Adrenal gland (tissue), 12 donors: ENCODE measurements around the gene CAPN2. TPM values are rescaled to one million over a fixed set of nuclear protein-coding genes. Genes with fewer than 3 reads are reported as not detected.

ENCODE experiments used
- DNase-seq, 7 donors: peaks; one replicate each; pipeline ENCODE4 v3.0.0-alpha.2; 2019 to 2020
- H3K27ac ChIP-seq, 5 donors: fragments of 200-600 bp; sonication (generic) in 4 of 5; 1 replicate in 3 of 5; 2 replicates in 2 of 5; pipeline versions ENCODE4 v1.5.1 to v1.8.0; 2016 to 2020; ENCODE audit warnings: mild to moderate bottlenecking in 1 of 5
- H3K27me3 ChIP-seq: fragments of 200-600 bp; 2 replicates; pipeline ENCODE4 v1.8.0; 2021
- H3K36me3 ChIP-seq, 2 donors: fragments of 200-600 bp; replicated peaks in 1 of 2; 1 replicate in 1 of 2; 2 replicates in 1 of 2; pipeline versions ENCODE4 v1.5.1 to v1.8.0; 2018 to 2022
- H3K4me1 ChIP-seq, 2 donors: fragments of 200-600 bp; replicated peaks in 1 of 2; 1 replicate in 1 of 2; 2 replicates in 1 of 2; pipeline versions ENCODE4 v1.5.1 to v1.8.0; 2018 to 2021
- H3K4me3 ChIP-seq, 4 donors: fragments of 200-600 bp; sonication (generic) in 3 of 4; one replicate each; pipeline ENCODE4 v1.5.1; 2016 to 2018
- H3K9me3 ChIP-seq, 3 donors: fragments of 200-600 bp; sonication (generic) in 1 of 3; replicated peaks in 1 of 3; 1 replicate in 2 of 3; 2 replicates in 1 of 3; pipeline versions ENCODE4 v1.5.1 to v1.8.0; 2016 to 2021
- POLR2A ChIP-seq, 2 donors: fragments of 450-650 bp; IDR thresholded peaks; one replicate each; pipeline ENCODE4 v1.6.1; 2017; ENCODE audit warnings: antibody characterized with exemption in 2 of 2, mild to moderate bottlenecking in 2 of 2, moderate library complexity in 1 of 2
- WGBS, 4 donors: extraction: QIAGEN DNeasy Blood & Tissue Kit in 2 of 4; methylation state at CpG; one replicate each; pipeline versions ENCODE4 v1.1.5 to v1.1.7; 2013 to 2017; 5-methylcytosine and 5-hydroxymethylcytosine counted together
- intact Hi-C, 2 donors: fragments of 100-400 bp; cut with DNase I; formaldehyde crosslinking; loops; one replicate each; pipeline versions ENCODE4 v1.14.1 to v1.15.0; 2022 to 2023
- polyA plus RNA-seq, 3 donors: library from polyadenylated mRNA; stranded (reverse); fragments of 200-250 nt in 2 of 3; fragments of 350-450 nt in 1 of 3; fragmentation: Illumina TruSeq in 1 of 3; extraction: RNeasy Lipid Tissue Mini Kit (QIAGEN cat#74804) in 1 of 3; gene quantifications; one replicate each; pipeline ENCODE4 v1.2.3, GENCODE V29; 2013 to 2014
- total RNA-seq, 9 donors: library from RNA; depleted of rRNA in 4 of 9; stranded (reverse); fragments of >200 nt in 4 of 9; fragments of 120-200 nt in 1 of 9; fragmentation: NEBNext Ultra II Directional in 1 of 9; extraction: Animal tissue kit (Norgen Biotek cat#: 25700) in 1 of 9; gene quantifications; one replicate each; pipeline versions ENCODE4 v1.1.0 to v1.2.4, GENCODE V29; 2013 to 2023
- TF ChIP-seq, protein P1 (sequence below), 6 experiments: fragments of 450-650 bp in 4 of 6; fragments of 200-600 bp in 2 of 6; sonication (generic) in 1 of 6; IDR thresholded peaks; 1 replicate in 5 of 6; 2 replicates in 1 of 6; pipeline versions ENCODE4 v1.5.1 to v1.8.0; 2016 to 2021; ENCODE audit warnings: antibody characterized with exemption in 6 of 6, mild to moderate bottlenecking in 2 of 6, moderate library complexity in 1 of 6
- donor health status: healthy with polysubstance abuse.
- donor health status: Bipolar disorder and iron deficiency.
- donor health status: DM: yes; HTN: yes; CAD: no.
- donor health status: DM: no; HTN: no; CAD: no.
- donor health status: DM: no; HTN: no; CAD: no.
- donor health status: DM: yes; HTN: yes; CAD: no.

Gene CAPN2
- total and polyA plus RNA-seq, 12 donors: 110 to 366 (median 199) TPM

DNA sequence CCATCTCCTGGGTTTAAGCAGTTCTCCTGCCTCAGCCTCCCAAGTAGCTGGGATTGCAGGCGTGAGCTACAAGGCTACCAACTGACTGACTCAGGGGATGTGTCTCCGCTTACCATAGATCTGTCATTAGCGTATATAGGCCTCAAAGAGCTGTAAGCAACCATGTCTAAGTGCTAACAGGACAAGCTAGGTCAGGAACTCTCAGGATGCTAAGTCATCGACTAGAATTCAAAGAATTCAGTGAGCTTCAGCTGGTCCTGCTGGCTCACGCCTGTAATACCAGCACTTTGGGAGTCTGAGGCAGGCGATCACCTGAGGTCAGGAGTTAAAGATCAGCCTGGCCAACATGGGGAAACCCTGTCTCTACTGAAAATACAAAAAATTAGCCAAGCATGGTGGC is 29.5 kb downstream of the CAPN2 start:
- H3K4me1 ChIP-seq: peaks cover 2 to 19% of the 10 kb centered on the region in 2 donors
- H3K36me3 ChIP-seq: peaks cover 0 to 34% of the 10 kb centered on the region in 2 donors
- no peaks in the 10 kb centered on the region for H3K9me3 ChIP-seq
- no peaks in the 10 kb centered on the region for H3K27me3 ChIP-seq
- H3K27ac ChIP-seq: no peak overlapping the region
- no peak overlapping the region for H3K4me3 ChIP-seq
- intact Hi-C loops: no loop called here
- no peak for DNase-seq
- TF ChIP-seq POLR2A (IDR thresholded peaks at IDR 0.05): no peak
- TF ChIP-seq, protein P1, sequence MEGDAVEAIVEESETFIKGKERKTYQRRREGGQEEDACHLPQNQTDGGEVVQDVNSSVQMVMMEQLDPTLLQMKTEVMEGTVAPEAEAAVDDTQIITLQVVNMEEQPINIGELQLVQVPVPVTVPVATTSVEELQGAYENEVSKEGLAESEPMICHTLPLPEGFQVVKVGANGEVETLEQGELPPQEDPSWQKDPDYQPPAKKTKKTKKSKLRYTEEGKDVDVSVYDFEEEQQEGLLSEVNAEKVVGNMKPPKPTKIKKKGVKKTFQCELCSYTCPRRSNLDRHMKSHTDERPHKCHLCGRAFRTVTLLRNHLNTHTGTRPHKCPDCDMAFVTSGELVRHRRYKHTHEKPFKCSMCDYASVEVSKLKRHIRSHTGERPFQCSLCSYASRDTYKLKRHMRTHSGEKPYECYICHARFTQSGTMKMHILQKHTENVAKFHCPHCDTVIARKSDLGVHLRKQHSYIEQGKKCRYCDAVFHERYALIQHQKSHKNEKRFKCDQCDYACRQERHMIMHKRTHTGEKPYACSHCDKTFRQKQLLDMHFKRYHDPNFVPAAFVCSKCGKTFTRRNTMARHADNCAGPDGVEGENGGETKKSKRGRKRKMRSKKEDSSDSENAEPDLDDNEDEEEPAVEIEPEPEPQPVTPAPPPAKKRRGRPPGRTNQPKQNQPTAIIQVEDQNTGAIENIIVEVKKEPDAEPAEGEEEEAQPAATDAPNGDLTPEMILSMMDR (IDR thresholded peaks at IDR 0.05): no peak
- 93 to 98% (median 95%) methylated on average over 3 to 6 of the region's 6 CpGs for WGBS, 4 donors

DNA sequence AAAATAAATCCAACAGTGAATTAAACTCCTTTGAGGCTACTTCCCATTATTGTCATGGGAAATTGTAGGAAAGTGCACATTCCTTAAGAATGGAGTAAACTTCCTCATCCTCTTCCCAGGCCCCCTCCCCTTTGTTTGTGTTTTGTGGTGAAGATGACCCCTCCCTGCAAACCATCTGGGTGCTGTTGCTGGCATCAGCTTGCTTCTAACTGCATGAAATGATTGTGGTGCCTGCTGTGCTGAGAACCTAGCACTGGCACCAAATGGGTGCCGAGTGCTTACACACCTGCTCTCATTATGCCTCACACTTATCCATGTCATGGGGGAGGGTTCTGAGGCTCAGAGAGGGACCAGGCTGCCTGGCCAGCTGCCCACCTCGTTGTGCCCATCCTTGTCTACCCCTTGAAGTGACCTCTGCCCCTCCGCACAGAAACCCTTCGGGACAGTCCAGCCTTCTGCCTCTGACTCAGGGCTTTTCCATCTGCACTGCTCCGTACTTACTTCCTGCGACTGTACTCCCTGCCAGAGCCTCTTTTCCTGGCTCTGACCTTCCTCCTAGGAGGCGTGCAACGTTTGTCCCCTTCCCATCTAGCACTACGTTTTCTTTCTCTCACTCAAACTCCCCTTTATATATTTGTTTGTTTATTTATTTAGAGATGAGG is 30.6 kb downstream of the CAPN2 start:
- WGBS, 4 donors: 49 to 62% (median 56%) methylated on average over 7 to 9 of the region's 9 CpGs
- TF ChIP-seq, protein P1 (IDR thresholded peaks at IDR 0.05): no peak
- no peak for TF ChIP-seq POLR2A (IDR thresholded peaks at IDR 0.05)
- Histone ChIP-seq H3K36me3 (peaks cover 0 to 40% of the 10 kb centered on the region in 2 donors), H3K27ac (peak overlapping the region in 1 of 5 donors; percentile 30), H3K4me3 (no peak overlapping the region), H3K4me1 (peaks cover 7 to 20% of the 10 kb centered on the region in 2 donors), H3K9me3 (no peaks in the 10 kb centered on the region), H3K27me3 (no peaks in the 10 kb centered on the region)
- intact Hi-C loops: no loop called here
- peak in 1 of 7 donors; percentile 20 for DNase-seq

DNA sequence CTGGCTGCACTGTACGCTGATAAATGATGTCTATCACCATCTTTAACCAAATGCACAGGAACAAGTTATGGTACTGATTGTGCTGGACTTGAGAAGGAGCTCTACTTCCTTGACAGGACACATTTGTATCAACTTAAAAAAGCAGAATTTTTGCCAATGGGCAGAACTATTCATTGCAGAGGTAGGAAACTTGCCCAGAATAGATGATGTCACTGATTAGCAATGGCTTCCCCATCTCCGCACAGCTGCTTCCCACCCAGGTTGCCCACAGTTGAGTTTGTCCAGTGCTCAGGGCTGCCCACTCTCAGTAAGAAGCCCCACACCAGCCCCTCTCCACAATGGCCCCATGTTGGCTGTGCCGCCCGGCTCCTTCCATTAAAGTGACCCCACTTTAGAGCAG is 33.4 kb downstream of the CAPN2 start:
- Histone ChIP-seq H3K27me3 (no peaks in the 10 kb centered on the region), H3K27ac (no peak overlapping the region), H3K4me1 (peaks cover 18 to 27% of the 10 kb centered on the region in 2 donors), H3K4me3 (no peak overlapping the region), H3K9me3 (no peaks in the 10 kb centered on the region), H3K36me3 (peaks cover 0 to 43% of the 10 kb centered on the region in 2 donors)
- no peak for DNase-seq
- intact Hi-C loops: loop anchor here in 1 of 2 donors (5.0 kb wide), 1 partner anchor 33 kb away; the partner anchor contains the start of gene CAPN2
- TF ChIP-seq, protein P1 (IDR thresholded peaks at IDR 0.05): no peak
- TF ChIP-seq POLR2A (IDR thresholded peaks at IDR 0.05): no peak
- WGBS, 4 donors: 84 to 100% (median 95%) methylated on average over 3 to 4 of the region's 4 CpGs

DNA sequence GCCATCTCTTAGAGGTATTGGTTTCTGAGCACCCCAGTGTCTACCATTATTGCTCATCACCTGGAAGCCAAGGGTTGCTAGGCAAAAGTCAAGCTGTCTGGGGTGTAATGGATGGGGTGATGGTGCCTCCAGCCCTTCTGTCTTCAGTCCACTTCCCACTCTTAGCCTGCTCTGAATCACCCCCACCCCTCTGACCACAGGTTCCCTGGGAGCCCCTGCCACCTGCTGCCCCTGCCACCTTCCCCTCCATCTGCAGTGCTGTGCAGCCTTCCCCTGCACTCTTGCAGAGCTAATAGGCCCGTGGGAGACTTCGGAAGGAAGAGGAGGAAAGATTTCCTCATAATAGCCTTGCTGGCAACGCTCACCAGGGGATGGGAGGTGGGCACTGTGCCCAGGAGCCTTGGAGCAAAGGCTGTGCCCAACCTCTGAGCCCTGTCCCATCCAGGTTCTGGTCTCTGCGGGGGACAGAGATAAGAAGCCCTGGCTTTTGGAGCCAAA is 35.5 kb downstream of the CAPN2 start:
- WGBS, 4 donors: 6 to 28% (median 20%) methylated on average over 4 of the region's 4 CpGs
- peak overlapping the region in 1 of 4 donors; percentile 61 for H3K4me3 ChIP-seq
- H3K27me3 ChIP-seq: no peaks in the 10 kb centered on the region

More for the DNA sequence above, 35.5 kb downstream of the CAPN2 start:
- H3K27ac ChIP-seq: peak overlapping the region in 4 of 5 donors; percentile 25 to 88 (median 72)
- H3K9me3 ChIP-seq: no peaks in the 10 kb centered on the region
- DNase-seq: peak; percentile 65 to 93 (median 89)
- intact Hi-C loops: loop anchor here (2.0 to 5.0 kb wide), 2 partner anchors 36 to 37 kb away; partner anchors contain the start of gene CAPN2 (in 1 of the 2)
- peaks cover 0 to 65% of the 10 kb centered on the region in 2 donors for H3K36me3 ChIP-seq
- H3K4me1 ChIP-seq: peaks cover 18 to 22% of the 10 kb centered on the region in 2 donors
- TF ChIP-seq POLR2A (IDR thresholded peaks at IDR 0.05): no peak
- TF ChIP-seq, protein P1 (IDR thresholded peaks at IDR 0.05): no peak
